Ovary (tissue), 9 donors: ENCODE measurements around the gene GSN. TPM values are rescaled to one million over a fixed set of nuclear protein-coding genes. Genes with fewer than 3 reads are reported as not detected.
A peak's percentile ranks its signal among the peaks of the same experiment; 100 is the strongest.

Source experiments
- DNase-seq, 5 donors: peaks; one replicate each; pipeline ENCODE4 v3.0.0-alpha.2; 2019 to 2020
- H3K27ac ChIP-seq, 2 donors: fragments of 200-600 bp; one replicate each; pipeline versions ENCODE4 v1.5.1 to v1.8.0; 2019 to 2022
- H3K27me3 ChIP-seq: fragments of 200-600 bp; one replicate; pipeline ENCODE4 v1.8.0; 2022
- H3K36me3 ChIP-seq: fragments of 200-600 bp; sonication (generic); one replicate; pipeline ENCODE4 v1.5.1; 2019
- H3K4me1 ChIP-seq: one replicate; pipeline ENCODE4 v1.8.1; 2013; ENCODE audit warnings: mild to moderate bottlenecking, moderate library complexity; ENCODE audit not compliant: insufficient read depth
- H3K4me3 ChIP-seq: fragments of 200-600 bp; sonication (generic); one replicate; pipeline ENCODE4 v1.5.1; 2017
- H3K9me3 ChIP-seq, 2 donors: fragments of 200-600 bp in 1 of 2; sonication (generic) in 1 of 2; one replicate each; pipeline versions ENCODE4 v1.5.1 to v1.8.1; 2013 to 2019; ENCODE audit warnings: mild to moderate bottlenecking in 1 of 2, moderate library complexity in 1 of 2
- CTCF ChIP-seq, 3 donors: fragments of 450-650 bp in 2 of 3; fragments of 200-600 bp in 1 of 3; IDR thresholded peaks; one replicate each; pipeline versions ENCODE4 v1.5.1 to v1.8.0; 2016 to 2022; ENCODE audit warnings: antibody characterized with exemption in 3 of 3, mild to moderate bottlenecking in 1 of 3
- EP300 ChIP-seq: sonication (generic); formaldehyde crosslinking; IDR thresholded peaks from one replicate; pipeline ENCODE4 v1.6.1; 2017; ENCODE audit warnings: antibody characterized with exemption
- POLR2A ChIP-seq: fragments of 450-650 bp; IDR thresholded peaks from one replicate; pipeline ENCODE4 v1.6.1; 2017; ENCODE audit warnings: antibody characterized with exemption, mild to moderate bottlenecking, moderate library complexity
- WGBS, 3 donors: extraction: QIAGEN DNeasy Blood & Tissue Kit in 1 of 3; methylation state at CpG; one replicate each; pipeline versions ENCODE4 v1.1.5 to v1.1.7; 2013 to 2017; 5-methylcytosine and 5-hydroxymethylcytosine counted together
- intact Hi-C, 4 donors: fragments of 100-400 bp; cut with DNase I; formaldehyde crosslinking; loops; one replicate each; pipeline versions ENCODE4 v1.11.0 to v1.15.1; 2022 to 2023
- polyA plus RNA-seq, 2 donors: library from polyadenylated mRNA; stranded (reverse); fragments of 200-250 nt in 1 of 2; fragments of 350-450 nt in 1 of 2; fragmentation: Illumina TruSeq in 1 of 2; extraction: RNeasy Lipid Tissue Mini Kit (QIAGEN cat#74804) in 1 of 2; gene quantifications; one replicate each; pipeline ENCODE4 v1.2.3, GENCODE V29; 2013 to 2014
- total RNA-seq, 7 donors: library from RNA; depleted of rRNA in 2 of 7; stranded (reverse); fragments of >200 nt in 2 of 7; fragmentation: NEBNext Ultra II Directional in 3 of 7; extraction: Animal tissue kit (Norgen Biotek cat#: 25700) in 3 of 7; gene quantifications; one replicate each; pipeline versions ENCODE4 v1.1.0 to v1.2.4, GENCODE V29; 2016 to 2023
- donor health status: DM: no; HTN: no; CAD: no; lungs with moderate emphysema.
- donor health status: DM: no; HTN: no; CAD: no.
- donor health status: Bipolar disorder and iron deficiency.
- donor health status: DM: yes; HTN: yes; CAD: no.
- donor health status: DM: no; HTN: no; CAD: no.
- donor health status: DM: yes; HTN: yes; CAD: no.

The GSN gene
- total and polyA plus RNA-seq, 9 donors, result 188 to 706 (median 370) TPM

GRCh38 chr9:121350993-121351561 is 83.1 kb downstream of the GSN start:
- H3K4me1 ChIP-seq, result peaks cover 28% of the 10 kb centered on the region
- DNase-seq, result peak; percentile 52 to 69 (median 62)
- TF ChIP-seq CTCF (IDR thresholded peaks at IDR 0.05), result no peak
- TF ChIP-seq EP300, result no peak
- no peak for TF ChIP-seq POLR2A

GRCh38 chr9:121353241-121354061 is 85.5 kb downstream of the GSN start:
- H3K27ac ChIP-seq, result peak overlapping the region in 1 of 2 donors; percentile 62
- no peak for DNase-seq
- H3K27me3 ChIP-seq, result no peaks in the 10 kb centered on the region
- H3K4me3 ChIP-seq, result no peak overlapping the region
- intact Hi-C loops, result no loop called here
- 80 to 86% (median 85%) methylated on average over 9 of the region's 9 CpGs for WGBS, 3 donors
- H3K36me3 ChIP-seq, result no peaks in the 10 kb centered on the region
- no peak for TF ChIP-seq CTCF (IDR thresholded peaks at IDR 0.05)
- TF ChIP-seq EP300, result no peak
- no peak for TF ChIP-seq POLR2A
- peaks cover 26% of the 10 kb centered on the region for H3K4me1 ChIP-seq
- H3K9me3 ChIP-seq, result no peaks in the 10 kb centered on the region

More at GRCh38 chr9:121350993-121351561, 83.1 kb downstream of the GSN start:
- 0 to 2% (median 0%) methylated on average over 2 of the region's 2 CpGs for WGBS, 3 donors
- Histone ChIP-seq H3K27me3 (no peaks in the 10 kb centered on the region), H3K27ac (peak overlapping the region in 1 of 2 donors; percentile 66), H3K9me3 (no peaks in the 10 kb centered on the region), H3K36me3 (no peaks in the 10 kb centered on the region), H3K4me3 (no peak overlapping the region)
- intact Hi-C loops, result no loop called here

- Histone ChIP-seq H3K27me3 (no peaks in the 10 kb centered on the region), H3K36me3 (no peaks in the 10 kb centered on the region), H3K4me3 (no peak overlapping the region), H3K27ac (peak overlapping the region in 1 of 2 donors; percentile 62), H3K9me3 (no peaks in the 10 kb centered on the region), H3K4me1 (peaks cover 24% of the 10 kb centered on the region)
- peak in 3 of 5 donors; percentile 33 to 54 (median 45) for DNase-seq
- WGBS, 3 donors, result 7 to 37% (median 10%) methylated on average over 5 of the region's 5 CpGs
- no peak for TF ChIP-seq EP300
- no peak for TF ChIP-seq CTCF (IDR thresholded peaks at IDR 0.05)
- no peak for TF ChIP-seq POLR2A
- intact Hi-C loops, result no loop called here
Measured at GRCh38 chr9:121354141-121354540, 86.2 kb downstream of the GSN start.

- no peak for TF ChIP-seq CTCF (IDR thresholded peaks at IDR 0.05)
- TF ChIP-seq POLR2A, result no peak
- TF ChIP-seq EP300, result no peak
- Histone ChIP-seq H3K4me3 (no peak overlapping the region), H3K27me3 (no peaks in the 10 kb centered on the region), H3K4me1 (peaks cover 23% of the 10 kb centered on the region), H3K9me3 (no peaks in the 10 kb centered on the region), H3K27ac (peak overlapping the region in 1 of 2 donors; percentile 62), H3K36me3 (no peaks in the 10 kb centered on the region)
- intact Hi-C loops, result no loop called here
- DNase-seq, result no peak
- WGBS, 3 donors, result 48 to 67% (median 55%) methylated on average over 5 of the region's 5 CpGs
Measured at GRCh38 chr9:121354762-121355161, 86.8 kb downstream of the GSN start.
